Liver (tissue), 9 donors: ENCODE results near the gene CCDC78. TPM values are rescaled to one million over a fixed set of nuclear protein-coding genes. Genes with fewer than 3 reads are reported as not detected.

Experiments
- DNase-seq: peaks from one replicate; pipeline ENCODE4 v3.0.0-alpha.2; 2017; ENCODE audit warnings: low spot score
- H3K27ac ChIP-seq, 2 donors: one replicate each; pipeline ENCODE4 v1.7.0; 2013; ENCODE audit warnings: inconsistent platforms in 2 of 2, low read length in 2 of 2, control low read depth in 1 of 2, low read depth in 1 of 2, mild to moderate bottlenecking in 1 of 2
- H3K27me3 ChIP-seq, 4 donors: one replicate each; pipeline versions ENCODE4 v1.6.1 to v1.7.0; 2013; ENCODE audit warnings: low read length in 3 of 4, inconsistent platforms in 1 of 4, mild to moderate bottlenecking in 1 of 4, moderate library complexity in 1 of 4; ENCODE audit not compliant: control insufficient read depth in 4 of 4, insufficient read depth in 4 of 4
- H3K36me3 ChIP-seq, 4 donors: one replicate each; pipeline versions ENCODE4 v1.6.1 to v1.7.0; 2013; ENCODE audit warnings: low read length in 3 of 4, mild to moderate bottlenecking in 3 of 4, low read depth in 1 of 4, moderate library complexity in 1 of 4; ENCODE audit not compliant: control insufficient read depth in 4 of 4, insufficient read depth in 3 of 4
- H3K4me1 ChIP-seq, 4 donors: one replicate each; pipeline versions ENCODE4 v1.6.1 to v1.7.0; 2013; ENCODE audit warnings: low read length in 3 of 4, mild to moderate bottlenecking in 3 of 4, moderate library complexity in 1 of 4; ENCODE audit not compliant: control insufficient read depth in 4 of 4, insufficient read depth in 4 of 4
- H3K4me3 ChIP-seq, 3 donors: one replicate each; pipeline versions ENCODE4 v1.6.1 to v1.7.0; 2013; ENCODE audit warnings: low read length in 3 of 3, control low read depth in 1 of 3, low read depth in 1 of 3, mild to moderate bottlenecking in 1 of 3
- H3K9ac ChIP-seq, 2 donors: one replicate each; pipeline ENCODE4 v1.7.0; 2013; ENCODE audit warnings: low read length in 2 of 2, mild to moderate bottlenecking in 2 of 2, moderate library complexity in 2 of 2, control low read depth in 1 of 2, low read depth in 1 of 2
- H3K9me3 ChIP-seq, 4 donors: one replicate each; pipeline versions ENCODE4 v1.6.1 to v1.7.0; 2013; ENCODE audit warnings: low read length in 3 of 4; ENCODE audit not compliant: control insufficient read depth in 4 of 4
- EGR1 ChIP-seq, 2 donors: IDR thresholded peaks; 2 replicates each; pipeline ENCODE4 v1.6.1; 2016 to 2018; ENCODE audit warnings: antibody characterized with exemption in 2 of 2, low read depth in 2 of 2
- FOXA1 ChIP-seq: IDR thresholded peaks from 2 replicates; pipeline ENCODE4 v1.6.1; 2016; ENCODE audit warnings: antibody characterized with exemption
- FOXA2 ChIP-seq: IDR thresholded peaks from 2 replicates; pipeline ENCODE4 v1.6.1; 2016; ENCODE audit warnings: antibody characterized with exemption
- GABPA ChIP-seq, 2 donors: IDR thresholded peaks in 1 of 2; conservative IDR thresholded peaks in 1 of 2; 2 replicates each; pipeline ENCODE4 v1.6.1; 2016; ENCODE audit warnings: antibody characterized with exemption in 2 of 2, mild to moderate bottlenecking in 1 of 2, moderate library complexity in 1 of 2
- HNF4A ChIP-seq, 2 donors: conservative IDR thresholded peaks; 2 replicates each; pipeline ENCODE4 v1.6.1; 2016; ENCODE audit warnings: antibody characterized with exemption in 2 of 2, mild to moderate bottlenecking in 2 of 2
- HNF4G ChIP-seq: IDR thresholded peaks from 2 replicates; pipeline ENCODE4 v1.6.1; 2016; ENCODE audit warnings: antibody characterized with exemption
- JUND ChIP-seq, 2 donors: IDR thresholded peaks; 2 replicates each; pipeline ENCODE4 v1.6.1; 2016; ENCODE audit warnings: antibody characterized with exemption in 2 of 2
- NR2F2 ChIP-seq: IDR thresholded peaks from 2 replicates; pipeline ENCODE4 v1.6.1; 2016; ENCODE audit warnings: antibody characterized with exemption
- RAD21 ChIP-seq, 2 donors: IDR thresholded peaks; 2 replicates each; pipeline ENCODE4 v1.6.1; 2016; ENCODE audit warnings: antibody characterized with exemption in 2 of 2, mild to moderate bottlenecking in 2 of 2
- RXRA ChIP-seq, 2 donors: IDR thresholded peaks; 2 replicates each; pipeline ENCODE4 v1.6.1; 2017 to 2018; ENCODE audit warnings: antibody characterized with exemption in 2 of 2, mild to moderate bottlenecking in 1 of 2
- SP1 ChIP-seq: IDR thresholded peaks from 2 replicates; pipeline ENCODE4 v1.6.1; 2018; ENCODE audit warnings: antibody characterized with exemption, mild to moderate bottlenecking
- TAF1 ChIP-seq: conservative IDR thresholded peaks from 2 replicates; pipeline ENCODE4 v1.6.1; 2016; ENCODE audit warnings: antibody characterized with exemption, mild to moderate bottlenecking
- YY1 ChIP-seq: IDR thresholded peaks from 2 replicates; pipeline ENCODE4 v1.6.1; 2016; ENCODE audit warnings: antibody characterized with exemption, mild to moderate bottlenecking
- WGBS: extraction: QIAGEN DNeasy Blood & Tissue Kit; methylation state at CpG from one replicate; pipeline ENCODE4 v1.1.7; 2013; 5-methylcytosine and 5-hydroxymethylcytosine counted together
- polyA plus RNA-seq, 2 donors: library from polyadenylated mRNA; stranded (reverse) in 1 of 2; unstranded in 1 of 2; fragments of 200-250 nt in 1 of 2; fragments of >200 nt in 1 of 2; fragmentation: Nextera tagmentation in 1 of 2; extraction: Ambion mirVana in 1 of 2; gene quantifications; one replicate each; pipeline versions ENCODE4 v1.2.1 to v1.2.3, GENCODE V29; 2013 to 2015
- total RNA-seq, 2 donors: library from RNA; depleted of rRNA; stranded (reverse); fragments of >200 nt; gene quantifications; one replicate each; pipeline ENCODE4 v1.2.3, GENCODE V29; 2014
- TF ChIP-seq, protein P1 (sequence below): IDR thresholded peaks from 2 replicates; pipeline ENCODE4 v1.6.1; 2016; ENCODE audit warnings: antibody characterized with exemption
- TF ChIP-seq, protein P2 (sequence below): IDR thresholded peaks from 2 replicates; pipeline ENCODE4 v1.6.1; 2016; ENCODE audit warnings: antibody characterized with exemption
- TF ChIP-seq, protein P3 (sequence below): fragments of 150-350 bp; IDR thresholded peaks from 2 replicates; pipeline ENCODE4 v1.5.1; 2017; ENCODE audit warnings: improper control_type of control experiment, low read depth, low read length; ENCODE audit not compliant: missing input control
- TF ChIP-seq, protein P4 (sequence below): IDR thresholded peaks from 2 replicates; pipeline ENCODE4 v1.6.1; 2016; ENCODE audit warnings: antibody characterized with exemption
- donor health status: healthy.
- donor health status: healthy.
- donor health status: healthy.
- donor health status: healthy.
- donor health status: healthy.

CCDC78 gene
- total and polyA plus RNA-seq, 4 donors = 0.05 to 0.28 (median 0.08) TPM; not detected in 1

DNA sequence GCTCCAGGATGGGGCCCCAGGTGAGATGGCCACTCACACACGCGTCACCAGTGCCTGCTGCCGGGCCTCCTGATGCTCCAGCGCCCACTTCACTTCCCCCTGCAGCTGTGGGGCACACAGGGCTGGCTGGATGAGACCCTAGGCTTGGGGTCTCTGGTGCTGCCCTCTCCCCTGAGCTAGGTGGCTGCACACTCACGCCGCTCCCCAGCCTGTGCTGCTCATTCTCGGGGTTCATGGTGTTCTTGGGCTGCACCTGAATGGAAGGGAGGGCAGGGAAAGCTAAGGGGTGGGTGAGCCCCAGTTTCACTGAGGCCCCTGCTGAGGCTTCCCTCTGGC, 1.2 kb downstream of the CCDC78 start (continued):
- TF ChIP-seq FOXA2 = no peak
- TF ChIP-seq SP1 = no peak
- TF ChIP-seq, protein P1, sequence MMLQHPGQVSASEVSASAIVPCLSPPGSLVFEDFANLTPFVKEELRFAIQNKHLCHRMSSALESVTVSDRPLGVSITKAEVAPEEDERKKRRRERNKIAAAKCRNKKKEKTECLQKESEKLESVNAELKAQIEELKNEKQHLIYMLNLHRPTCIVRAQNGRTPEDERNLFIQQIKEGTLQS = no peak
- no peak for TF ChIP-seq RAD21 (IDR thresholded peaks at IDR 0.05)
- no peak for TF ChIP-seq JUND (IDR thresholded peaks at IDR 0.05)
- TF ChIP-seq HNF4G = no peak
- TF ChIP-seq EGR1 (IDR thresholded peaks at IDR 0.05; ENCODE audit: low read depth in 2 of 2) = no peak
- TF ChIP-seq, protein P2, sequence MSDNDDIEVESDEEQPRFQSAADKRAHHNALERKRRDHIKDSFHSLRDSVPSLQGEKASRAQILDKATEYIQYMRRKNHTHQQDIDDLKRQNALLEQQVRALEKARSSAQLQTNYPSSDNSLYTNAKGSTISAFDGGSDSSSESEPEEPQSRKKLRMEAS = no peak

DNA sequence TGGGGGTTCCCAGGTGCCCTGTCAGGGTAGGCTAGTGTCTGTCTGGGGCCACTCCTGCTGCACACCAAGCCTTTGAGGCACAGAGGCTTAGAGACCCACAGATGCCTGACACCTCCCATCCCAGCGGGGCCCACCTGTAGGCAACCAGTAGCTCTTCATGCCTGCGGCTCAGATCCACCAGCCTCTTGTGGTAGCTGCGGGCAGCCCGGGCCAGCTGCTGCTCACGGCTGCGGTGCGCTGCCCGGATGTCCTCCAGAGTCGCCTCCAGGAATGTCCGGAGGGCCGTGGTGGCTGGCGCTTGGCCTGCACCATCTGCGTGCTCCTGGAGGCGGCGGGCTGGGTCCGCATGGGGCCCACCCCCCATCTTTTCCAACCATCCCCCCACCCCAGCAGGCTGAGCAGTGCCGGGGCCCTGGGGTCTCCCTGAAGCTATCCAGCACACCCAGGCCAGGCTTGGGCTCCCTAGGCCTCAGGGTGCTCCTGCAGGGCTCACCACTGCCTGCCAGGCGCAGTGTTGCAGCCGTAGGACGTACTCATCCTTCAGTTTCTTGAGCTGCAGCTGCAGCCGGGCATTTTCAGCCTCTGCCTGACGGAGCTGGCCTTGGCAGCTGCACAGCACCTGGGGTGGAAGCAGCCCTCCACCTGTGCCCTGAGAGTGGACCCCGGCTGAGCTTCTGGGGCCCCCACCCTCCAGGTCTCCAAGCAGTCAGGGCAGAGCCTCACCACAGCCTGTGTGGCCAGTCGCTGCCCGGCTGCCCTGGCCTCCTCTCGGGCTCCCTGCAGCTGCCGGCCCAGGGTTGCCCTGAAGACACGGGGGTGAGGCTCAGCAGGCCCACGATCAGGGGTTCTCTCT, 1.8 kb downstream of the CCDC78 start:
- Histone ChIP-seq H3K9ac (no peak overlapping the region), H3K4me3 (no peak overlapping the region), H3K9me3 (no peaks in the 10 kb centered on the region), H3K4me1 (peaks cover 16 to 32% (median 31%) of the 10 kb centered on the region in 4 donors), H3K27me3 (peaks cover 0 to 2% (median 0%) of the 10 kb centered on the region in 4 donors), H3K36me3 (no peaks in the 10 kb centered on the region), H3K27ac (no peak overlapping the region)
- 75% methylated on average over 29 of the region's 29 CpGs for WGBS
- no peak for DNase-seq
- no peak for TF ChIP-seq TAF1
- no peak for TF ChIP-seq FOXA2
- TF ChIP-seq, protein P3, sequence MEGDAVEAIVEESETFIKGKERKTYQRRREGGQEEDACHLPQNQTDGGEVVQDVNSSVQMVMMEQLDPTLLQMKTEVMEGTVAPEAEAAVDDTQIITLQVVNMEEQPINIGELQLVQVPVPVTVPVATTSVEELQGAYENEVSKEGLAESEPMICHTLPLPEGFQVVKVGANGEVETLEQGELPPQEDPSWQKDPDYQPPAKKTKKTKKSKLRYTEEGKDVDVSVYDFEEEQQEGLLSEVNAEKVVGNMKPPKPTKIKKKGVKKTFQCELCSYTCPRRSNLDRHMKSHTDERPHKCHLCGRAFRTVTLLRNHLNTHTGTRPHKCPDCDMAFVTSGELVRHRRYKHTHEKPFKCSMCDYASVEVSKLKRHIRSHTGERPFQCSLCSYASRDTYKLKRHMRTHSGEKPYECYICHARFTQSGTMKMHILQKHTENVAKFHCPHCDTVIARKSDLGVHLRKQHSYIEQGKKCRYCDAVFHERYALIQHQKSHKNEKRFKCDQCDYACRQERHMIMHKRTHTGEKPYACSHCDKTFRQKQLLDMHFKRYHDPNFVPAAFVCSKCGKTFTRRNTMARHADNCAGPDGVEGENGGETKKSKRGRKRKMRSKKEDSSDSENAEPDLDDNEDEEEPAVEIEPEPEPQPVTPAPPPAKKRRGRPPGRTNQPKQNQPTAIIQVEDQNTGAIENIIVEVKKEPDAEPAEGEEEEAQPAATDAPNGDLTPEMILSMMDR = no peak
- no peak for TF ChIP-seq FOXA1
- TF ChIP-seq, protein P2 = no peak
- TF ChIP-seq, protein P4, sequence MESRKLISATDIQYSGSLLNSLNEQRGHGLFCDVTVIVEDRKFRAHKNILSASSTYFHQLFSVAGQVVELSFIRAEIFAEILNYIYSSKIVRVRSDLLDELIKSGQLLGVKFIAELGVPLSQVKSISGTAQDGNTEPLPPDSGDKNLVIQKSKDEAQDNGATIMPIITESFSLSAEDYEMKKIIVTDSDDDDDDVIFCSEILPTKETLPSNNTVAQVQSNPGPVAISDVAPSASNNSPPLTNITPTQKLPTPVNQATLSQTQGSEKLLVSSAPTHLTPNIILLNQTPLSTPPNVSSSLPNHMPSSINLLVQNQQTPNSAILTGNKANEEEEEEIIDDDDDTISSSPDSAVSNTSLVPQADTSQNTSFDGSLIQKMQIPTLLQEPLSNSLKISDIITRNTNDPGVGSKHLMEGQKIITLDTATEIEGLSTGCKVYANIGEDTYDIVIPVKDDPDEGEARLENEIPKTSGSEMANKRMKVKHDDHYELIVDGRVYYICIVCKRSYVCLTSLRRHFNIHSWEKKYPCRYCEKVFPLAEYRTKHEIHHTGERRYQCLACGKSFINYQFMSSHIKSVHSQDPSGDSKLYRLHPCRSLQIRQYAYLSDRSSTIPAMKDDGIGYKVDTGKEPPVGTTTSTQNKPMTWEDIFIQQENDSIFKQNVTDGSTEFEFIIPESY = no peak
- no peak for TF ChIP-seq NR2F2
- TF ChIP-seq JUND (IDR thresholded peaks at IDR 0.05) = no peak
- TF ChIP-seq EGR1 (IDR thresholded peaks at IDR 0.05; ENCODE audit: low read depth in 2 of 2) = no peak
- no peak for TF ChIP-seq SP1

DNA sequence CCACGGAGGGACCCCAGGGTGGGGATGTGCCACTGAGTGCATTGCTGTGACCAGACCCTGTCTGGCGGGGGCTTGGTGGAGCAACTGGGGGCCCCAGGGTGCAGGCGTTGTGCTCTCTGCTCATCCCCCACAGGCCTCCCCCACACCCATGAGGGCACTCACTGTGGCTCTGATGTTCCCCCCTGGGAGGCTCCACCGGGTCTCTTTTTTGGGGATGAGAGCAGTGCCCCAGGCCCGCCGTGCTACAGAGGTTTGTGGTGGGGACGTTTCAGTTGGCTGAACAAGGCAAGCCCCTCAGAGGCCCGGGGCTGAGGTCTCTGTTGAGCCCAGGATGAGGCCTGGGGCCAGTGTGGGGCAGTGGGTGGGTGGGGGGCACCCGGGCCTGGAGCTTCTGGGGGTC, 2.5 kb downstream of the CCDC78 start:
- Histone ChIP-seq H3K9ac (no peak overlapping the region), H3K27me3 (peaks cover 0 to 2% (median 0%) of the 10 kb centered on the region in 4 donors), H3K4me3 (no peak overlapping the region), H3K9me3 (no peaks in the 10 kb centered on the region), H3K27ac (no peak overlapping the region), H3K4me1 (peaks cover 16 to 32% (median 31%) of the 10 kb centered on the region in 4 donors), H3K36me3 (no peaks in the 10 kb centered on the region)
- DNase-seq = no peak
- no peak for TF ChIP-seq EGR1 (IDR thresholded peaks at IDR 0.05; ENCODE audit: low read depth in 2 of 2)
- TF ChIP-seq RAD21 (IDR thresholded peaks at IDR 0.05) = no peak
- no peak for TF ChIP-seq RXRA (IDR thresholded peaks at IDR 0.05)
- TF ChIP-seq FOXA1 = no peak
- no peak for TF ChIP-seq FOXA2
- no peak for TF ChIP-seq SP1
- no peak for TF ChIP-seq YY1
- TF ChIP-seq, protein P3 = no peak
- TF ChIP-seq GABPA (IDR thresholded peaks at IDR 0.05 in 1 of 2, conservative IDR thresholded peaks at IDR 0.05 in 1 of 2) = no peak
- no peak for TF ChIP-seq HNF4A (conservative IDR thresholded peaks at IDR 0.05)
- no peak for TF ChIP-seq TAF1
- 87% methylated on average over 9 of the region's 9 CpGs for WGBS
